ENCODE results near the gene EARS2. TPM values are rescaled to one million over a fixed set of nuclear protein-coding genes. Genes with fewer than 3 reads are reported as not detected.

Gene EARS2
- total RNA-seq, 1 experiment from 2014 or later: 50.1 TPM

GRCh38 chr16:23528644-23529310, 28.4 kb downstream of the EARS2 start:
- no peak overlapping the region for H3K4ac ChIP-seq (ENCODE audit: low read depth, low read length)
- no peak overlapping the region for H3K4me2 ChIP-seq (ENCODE audit: insufficient read depth, insufficient read length, low read length)
- H3K14ac ChIP-seq (ENCODE audit: insufficient read depth, low read length): no peak overlapping the region
- TF ChIP-seq CTCF (conservative IDR thresholded peaks at IDR 0.05): no peak
- H3K23me2 ChIP-seq (ENCODE audit: insufficient read length, low read depth, low read length, poor library complexity, severe bottlenecking): no peaks in the 10 kb centered on the region
- H3K27ac ChIP-seq (ENCODE audit: insufficient read length, low read depth, low read length): no peak overlapping the region
- Mint-ChIP-seq H3K36me3 (ENCODE audit: insufficient read depth in 1 of 3, low read depth in 3 of 3) (peaks cover 33 to 82% (median 74%) of the 10 kb centered on the region in 3 experiments; a peak in 6 of 7 replicates), H3K27me3 (ENCODE audit: low read depth) (no peaks in the 10 kb centered on the region), H3K9me3 (no peaks in the 10 kb centered on the region), H3K4me1 (no peaks in the 10 kb centered on the region), H3K27ac (no peak overlapping the region), H3K4me3 (no peak overlapping the region)
- H2BK20ac ChIP-seq (ENCODE audit: low read depth, low read length, poor library complexity, severe bottlenecking): no peak overlapping the region
- no peak overlapping the region for H3K23ac ChIP-seq (ENCODE audit: insufficient read length, low read depth, low read length)
- H2BK12ac ChIP-seq (ENCODE audit: insufficient read length, low read depth, low read length): no peak overlapping the region
- no peak overlapping the region for H2BK15ac ChIP-seq (ENCODE audit: low read depth, low read length)
- no peak overlapping the region for H2AK5ac ChIP-seq (ENCODE audit: insufficient read length, low read length)
- H3K79me2 ChIP-seq (ENCODE audit: insufficient read depth, low read length): no peaks in the 10 kb centered on the region
- H4K8ac ChIP-seq (replicated peaks; ENCODE audit: insufficient read length, low read depth, low read length): no peak overlapping the region
- H4K5ac ChIP-seq (ENCODE audit: insufficient read length, low read depth, low read length): no peak overlapping the region
- no peaks in the 10 kb centered on the region for H4K20me1 ChIP-seq (ENCODE audit: control insufficient read depth, insufficient read depth, insufficient read length)
- no peak overlapping the region for H2BK120ac ChIP-seq (ENCODE audit: low read depth, low read length, poor library complexity, severe bottlenecking)
- no peak overlapping the region for H2AFZ ChIP-seq (ENCODE audit: low read length)
- H3K4me1 ChIP-seq (ENCODE audit: insufficient read depth, low read length): no peaks in the 10 kb centered on the region
- H3K9me3 ChIP-seq (ENCODE audit: control insufficient read depth, low read depth, low read length): no peaks in the 10 kb centered on the region
- H4K91ac ChIP-seq (ENCODE audit: insufficient read length, low read depth, low read length): no peak overlapping the region
- H2BK5ac ChIP-seq (ENCODE audit: insufficient read length, low read length): no peak overlapping the region
- no peak overlapping the region for H3K56ac ChIP-seq (ENCODE audit: insufficient read length, low read depth, low read length)
- no peak for DNase-seq
- WGBS (ENCODE audit: extremely low coverage, insufficient read length, low lambda C conversion rate): no CpG with 5 or more reads among the region's 10 CpGs
- no peaks in the 10 kb centered on the region for H3K79me1 ChIP-seq (ENCODE audit: insufficient read depth, low read depth, low read length, poor library complexity, severe bottlenecking)
- H3K18ac ChIP-seq (ENCODE audit: insufficient read length, low read depth, low read length): no peak overlapping the region
- no peak overlapping the region for H3T11ph ChIP-seq (ENCODE audit: low read length)
- H3K9ac ChIP-seq (ENCODE audit: extremely low read depth, insufficient read length, low read length): no peak overlapping the region
- no peaks in the 10 kb centered on the region for H3K27me3 ChIP-seq (ENCODE audit: insufficient read depth, low read length)

Measured in H9 (cell line).